Activated naive CD8-positive, alpha-beta T cell (primary cell): ENCODE measurements around the gene FAM83E.
A peak's percentile ranks its signal among the peaks of the same experiment; 100 is the strongest.
"Not testable (repeated sequence)": the region's sequence is repeated elsewhere in the genome, so short reads cannot be mapped to it uniquely, and the experiment has no call there.

Experiments
- H3K27ac Mint-ChIP-seq: one replicate; pipeline ENCODE4 v1.8.0; 2021; ENCODE audit warnings: mixed read lengths
- H3K27me3 Mint-ChIP-seq: one replicate; pipeline ENCODE4 v1.8.0; 2021; ENCODE audit warnings: mixed read lengths
- H3K36me3 Mint-ChIP-seq: one replicate; pipeline ENCODE4 v1.8.0; 2021; ENCODE audit warnings: mixed read lengths
- H3K4me1 Mint-ChIP-seq: one replicate; pipeline ENCODE4 v1.8.0; 2021; ENCODE audit warnings: low read depth, mixed read lengths
- H3K4me3 Mint-ChIP-seq: one replicate; pipeline ENCODE4 v1.8.0; 2021; ENCODE audit warnings: mild to moderate bottlenecking, mixed read lengths
- H3K9me3 Mint-ChIP-seq: one replicate; pipeline ENCODE4 v1.8.0; 2021; ENCODE audit warnings: low read depth, mixed read lengths

FAM83E gene

DNA sequence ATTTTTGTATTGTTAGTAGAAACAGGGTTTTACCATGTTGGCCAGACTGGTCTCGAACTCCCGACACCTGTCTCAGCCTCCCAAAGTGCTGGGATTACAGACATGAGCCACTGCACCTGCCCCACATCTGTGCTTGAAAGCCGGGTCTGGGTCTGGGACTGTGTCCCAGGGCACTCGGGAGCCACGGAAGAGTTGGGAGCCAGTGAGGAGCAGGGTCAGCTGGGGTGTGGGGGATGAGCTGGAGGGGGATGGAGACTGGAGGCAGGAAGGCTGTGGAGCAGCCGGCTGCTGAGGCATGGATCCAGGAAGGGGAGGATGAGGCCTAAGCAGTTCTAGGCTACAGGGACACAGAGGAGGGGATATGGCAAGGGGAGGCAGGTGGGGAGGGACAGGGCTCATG, 19.0 kb downstream of the FAM83E start:
- no peak overlapping the region for H3K27ac Mint-ChIP-seq
- peaks cover 1% of the 10 kb centered on the region for H3K4me1 Mint-ChIP-seq

DNA sequence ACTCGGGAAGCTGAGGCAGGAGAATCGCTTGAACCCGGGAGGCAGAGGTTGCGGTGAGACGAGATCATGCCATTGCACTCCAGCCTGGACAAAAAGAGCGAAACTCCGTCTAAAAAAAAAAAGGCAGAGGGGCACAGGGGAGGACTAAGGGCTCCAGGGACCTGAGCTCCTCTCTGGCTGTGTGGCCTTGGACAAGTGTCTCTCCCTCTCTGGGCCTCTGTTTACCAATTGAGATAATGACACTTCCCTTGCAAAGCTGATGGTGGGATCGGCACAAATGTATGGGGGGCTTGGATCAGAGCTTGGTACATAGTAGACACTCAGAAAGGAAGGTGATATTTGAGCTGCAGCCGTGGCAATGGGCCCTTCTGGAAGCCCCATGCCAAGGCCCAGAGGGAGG, 19.7 kb downstream of the FAM83E start:
- Mint-ChIP-seq H3K27me3 (no peaks in the 10 kb centered on the region), H3K27ac (no peak overlapping the region), H3K36me3 (no peaks in the 10 kb centered on the region), H3K4me3 (peak overlapping the region; percentile 20), H3K9me3 (no peaks in the 10 kb centered on the region), H3K4me1 (peaks cover 1% of the 10 kb centered on the region)

More for the DNA sequence above, 19.0 kb downstream of the FAM83E start:
- H3K27me3 Mint-ChIP-seq = no peaks in the 10 kb centered on the region
- no peaks in the 10 kb centered on the region for H3K9me3 Mint-ChIP-seq
- no peaks in the 10 kb centered on the region for H3K36me3 Mint-ChIP-seq
- no peak overlapping the region for H3K4me3 Mint-ChIP-seq

GRCh38 chr19:48591021-48591420, 23.9 kb downstream of the FAM83E start:
- no peak overlapping the region for H3K4me3 Mint-ChIP-seq
- H3K27ac Mint-ChIP-seq = no peak overlapping the region
- H3K9me3 Mint-ChIP-seq = no peaks in the 10 kb centered on the region

DNA sequence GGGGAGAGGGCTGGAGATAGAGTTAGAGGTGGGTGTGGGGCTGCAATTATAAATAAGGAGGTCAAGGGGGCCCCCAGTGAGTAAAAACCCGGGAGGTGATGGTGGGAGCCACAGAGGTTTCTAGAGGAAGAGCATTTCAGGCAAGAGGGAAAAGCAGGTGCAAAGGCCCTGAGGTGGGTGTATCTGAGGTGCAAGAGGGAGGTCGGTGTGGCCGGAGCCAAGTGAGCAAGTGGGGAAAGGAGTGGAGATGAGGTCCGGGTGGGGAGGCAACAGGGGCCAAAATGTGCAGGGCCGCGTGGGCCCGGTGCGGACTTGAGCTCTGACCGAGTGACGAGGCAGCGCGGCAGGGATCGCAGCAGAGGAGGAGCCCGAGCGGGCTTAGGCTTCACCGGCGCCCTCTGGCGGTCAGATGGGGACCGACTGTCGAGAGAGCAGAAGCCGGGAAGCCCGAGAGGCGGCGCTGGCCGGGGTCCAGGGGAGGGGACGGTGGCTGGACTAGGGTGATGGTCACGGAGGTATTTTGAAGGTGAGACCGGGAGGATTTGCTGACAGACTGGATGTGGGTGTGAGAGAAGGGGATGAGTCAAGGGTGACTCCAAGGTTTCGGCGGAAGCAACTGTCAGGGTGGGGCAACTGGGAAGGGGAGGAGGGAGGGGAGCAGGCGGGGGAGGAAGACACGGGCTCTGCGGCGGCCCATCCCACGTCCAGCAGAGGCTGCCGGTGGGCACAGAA, 26.0 kb downstream of the FAM83E start:
- H3K4me1 Mint-ChIP-seq = peaks cover 8% of the 10 kb centered on the region
- H3K9me3 Mint-ChIP-seq = no peaks in the 10 kb centered on the region
- H3K4me3 Mint-ChIP-seq = peak overlapping the region; percentile 54
- no peak overlapping the region for H3K27ac Mint-ChIP-seq
- no peaks in the 10 kb centered on the region for H3K27me3 Mint-ChIP-seq
- no peaks in the 10 kb centered on the region for H3K36me3 Mint-ChIP-seq

More at GRCh38 chr19:48591021-48591420, 23.9 kb downstream of the FAM83E start:
- peaks cover 9% of the 10 kb centered on the region for H3K4me1 Mint-ChIP-seq
- H3K27me3 Mint-ChIP-seq = no peaks in the 10 kb centered on the region
- H3K36me3 Mint-ChIP-seq = no peaks in the 10 kb centered on the region

GRCh38 chr19:48587387-48587786, 27.5 kb downstream of the FAM83E start:
- H3K36me3 Mint-ChIP-seq = no peaks in the 10 kb centered on the region

GRCh38 chr19:48582168-48582567, 32.7 kb downstream of the FAM83E start:
- Mint-ChIP-seq H3K4me1 (no peaks in the 10 kb centered on the region), H3K27ac (no peak overlapping the region), H3K4me3 (no peak overlapping the region), H3K9me3 (no peaks in the 10 kb centered on the region), H3K36me3 (no peaks in the 10 kb centered on the region), H3K27me3 (no peaks in the 10 kb centered on the region)

More at GRCh38 chr19:48587387-48587786, 27.5 kb downstream of the FAM83E start:
- no peak overlapping the region for H3K4me3 Mint-ChIP-seq
- H3K27me3 Mint-ChIP-seq = no peaks in the 10 kb centered on the region
- no peaks in the 10 kb centered on the region for H3K9me3 Mint-ChIP-seq
- no peak overlapping the region for H3K27ac Mint-ChIP-seq
- H3K4me1 Mint-ChIP-seq = peaks cover 8% of the 10 kb centered on the region

GRCh38 chr19:48578891-48579290, 36.0 kb downstream of the FAM83E start:
- Mint-ChIP-seq H3K4me1 (no peaks in the 10 kb centered on the region), H3K27ac (no peak overlapping the region), H3K9me3 (no peaks in the 10 kb centered on the region), H3K36me3 (no peaks in the 10 kb centered on the region), H3K4me3 (no peak overlapping the region), H3K27me3 (no peaks in the 10 kb centered on the region)

- H3K9me3 Mint-ChIP-seq, H3K36me3 Mint-ChIP-seq, H3K4me3 Mint-ChIP-seq, H3K4me1 Mint-ChIP-seq, H3K27ac Mint-ChIP-seq, H3K27me3 Mint-ChIP-seq: not testable (repeated sequence)
These were observed 37.0 kb downstream of the FAM83E start for GRCh38 chr19:48577908-48578307.

GRCh38 chr19:48575931-48576622, 38.8 kb downstream of the FAM83E start:
- Mint-ChIP-seq H3K27ac (no peak overlapping the region), H3K9me3 (no peaks in the 10 kb centered on the region), H3K4me1 (no peaks in the 10 kb centered on the region), H3K4me3 (no peak overlapping the region), H3K36me3 (no peaks in the 10 kb centered on the region), H3K27me3 (no peaks in the 10 kb centered on the region)

DNA sequence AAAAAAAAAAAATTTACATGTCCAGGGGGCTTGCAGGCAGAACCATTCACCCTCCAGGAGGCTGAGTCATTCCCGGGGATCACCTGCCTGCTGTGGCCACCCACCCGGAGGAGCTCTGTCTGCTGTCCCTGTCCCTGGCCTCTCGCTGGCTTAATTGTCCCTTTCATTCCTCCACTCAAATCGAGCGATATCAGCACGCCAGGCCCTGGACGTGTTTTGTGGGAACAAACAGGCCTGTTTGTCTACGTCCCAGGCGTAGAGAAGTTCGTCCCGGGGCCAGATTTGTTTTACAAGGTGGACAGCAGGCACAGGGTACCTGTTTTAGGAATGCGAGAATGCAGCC, 41.7 kb downstream of the FAM83E start:
- H3K36me3 Mint-ChIP-seq = no peaks in the 10 kb centered on the region
- H3K4me1 Mint-ChIP-seq = no peaks in the 10 kb centered on the region
- H3K27me3 Mint-ChIP-seq = no peaks in the 10 kb centered on the region
- no peak overlapping the region for H3K27ac Mint-ChIP-seq
- H3K9me3 Mint-ChIP-seq = no peaks in the 10 kb centered on the region
- H3K4me3 Mint-ChIP-seq = no peak overlapping the region

DNA sequence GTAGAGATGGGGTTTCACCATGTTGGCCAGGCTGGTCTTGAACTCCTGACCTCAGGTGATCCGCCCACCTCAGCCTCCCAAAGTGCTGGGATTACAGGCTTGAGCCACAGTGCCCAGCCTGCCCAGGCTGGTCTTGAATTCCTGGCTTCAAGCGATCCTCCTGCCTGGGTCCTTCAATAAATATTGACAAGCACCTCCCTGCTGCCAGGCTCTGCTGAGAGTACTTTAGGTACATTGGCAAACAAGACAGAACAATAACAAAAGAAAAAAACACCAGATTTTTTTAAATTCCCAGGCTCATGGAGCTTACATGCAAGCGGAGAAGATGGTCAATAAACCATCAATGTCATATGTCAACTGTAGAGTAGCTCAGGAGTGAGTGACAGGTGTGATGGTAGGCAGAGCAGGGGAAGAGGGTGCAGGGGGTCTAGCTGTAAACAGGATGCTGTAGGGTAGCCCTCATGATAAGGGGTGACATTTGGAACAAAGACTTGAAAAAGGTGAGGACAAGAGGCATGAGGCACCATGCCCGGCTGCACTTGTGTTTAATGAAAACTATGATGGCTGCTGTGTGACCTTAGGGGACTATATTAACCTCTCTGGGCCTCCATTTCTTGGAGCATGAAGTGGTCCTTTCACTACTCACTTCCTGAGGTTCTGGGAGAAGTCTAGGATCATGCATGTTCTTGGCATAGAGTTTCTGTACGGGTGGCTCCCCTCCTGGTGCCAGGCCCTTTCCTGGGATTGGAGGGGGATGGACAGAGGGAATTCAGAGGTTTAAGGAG, 43.3 kb downstream of the FAM83E start:
- Mint-ChIP-seq H3K4me3 (no peak overlapping the region), H3K27me3 (no peaks in the 10 kb centered on the region), H3K27ac (no peak overlapping the region), H3K9me3 (no peaks in the 10 kb centered on the region), H3K4me1 (no peaks in the 10 kb centered on the region), H3K36me3 (no peaks in the 10 kb centered on the region)

DNA sequence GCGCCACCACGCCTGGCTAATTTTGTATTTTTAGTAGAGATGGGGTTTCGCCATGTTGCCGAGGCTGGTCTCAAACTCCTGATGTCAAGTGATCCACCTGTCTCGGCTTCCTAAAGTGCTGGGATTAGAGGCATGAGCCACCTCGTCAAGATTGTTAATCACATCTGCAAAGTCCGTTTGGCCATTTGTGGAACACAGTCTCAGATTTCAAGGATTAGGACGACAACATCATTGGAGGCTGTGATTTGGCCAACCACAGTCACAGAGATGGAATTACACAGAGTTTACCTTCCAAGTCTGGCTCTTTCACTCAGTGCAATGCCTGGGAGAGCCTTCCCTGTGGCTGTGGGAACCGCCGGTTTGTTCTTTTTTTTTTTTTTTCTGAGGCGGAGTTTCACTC, 45.1 kb downstream of the FAM83E start:
- Mint-ChIP-seq H3K27me3 (no peaks in the 10 kb centered on the region), H3K9me3 (no peaks in the 10 kb centered on the region), H3K4me3 (no peak overlapping the region), H3K4me1 (no peaks in the 10 kb centered on the region), H3K27ac (no peak overlapping the region), H3K36me3 (no peaks in the 10 kb centered on the region)

GRCh38 chr19:48568345-48568886, 46.5 kb downstream of the FAM83E start:
- no peaks in the 10 kb centered on the region for H3K4me1 Mint-ChIP-seq
- no peaks in the 10 kb centered on the region for H3K36me3 Mint-ChIP-seq
- no peaks in the 10 kb centered on the region for H3K9me3 Mint-ChIP-seq
- no peak overlapping the region for H3K4me3 Mint-ChIP-seq
- H3K27ac Mint-ChIP-seq = no peak overlapping the region
- H3K27me3 Mint-ChIP-seq = peaks cover under 1% of the 10 kb centered on the region

DNA sequence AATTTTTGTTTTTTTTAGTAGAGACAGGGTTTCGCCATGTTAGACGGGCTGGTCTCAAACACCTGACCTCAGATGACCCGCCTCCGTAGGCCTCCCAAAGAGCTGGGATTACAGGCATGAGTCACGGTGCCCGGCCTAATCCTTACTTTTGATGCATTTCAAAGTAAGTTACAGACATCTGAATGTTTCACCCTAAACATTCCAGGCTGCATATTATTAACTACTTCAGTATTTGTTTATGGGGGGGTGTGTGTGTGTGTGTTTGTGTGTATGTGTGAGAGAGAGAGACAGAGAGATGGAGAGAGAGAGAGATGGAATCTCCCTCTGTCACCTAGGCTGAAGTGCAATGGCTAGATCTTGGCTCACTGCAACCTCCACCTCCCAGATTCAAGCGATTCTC, 49.8 kb downstream of the FAM83E start:
- H3K9me3 Mint-ChIP-seq = no peaks in the 10 kb centered on the region

More for the DNA sequence above, 49.8 kb downstream of the FAM83E start:
- H3K27ac Mint-ChIP-seq = no peak overlapping the region
- H3K27me3 Mint-ChIP-seq = peaks cover 2% of the 10 kb centered on the region
- H3K4me3 Mint-ChIP-seq = no peak overlapping the region
- no peaks in the 10 kb centered on the region for H3K4me1 Mint-ChIP-seq
- no peaks in the 10 kb centered on the region for H3K36me3 Mint-ChIP-seq
